ENCODE results near the gene CTSS.

CTSS gene

DNA sequence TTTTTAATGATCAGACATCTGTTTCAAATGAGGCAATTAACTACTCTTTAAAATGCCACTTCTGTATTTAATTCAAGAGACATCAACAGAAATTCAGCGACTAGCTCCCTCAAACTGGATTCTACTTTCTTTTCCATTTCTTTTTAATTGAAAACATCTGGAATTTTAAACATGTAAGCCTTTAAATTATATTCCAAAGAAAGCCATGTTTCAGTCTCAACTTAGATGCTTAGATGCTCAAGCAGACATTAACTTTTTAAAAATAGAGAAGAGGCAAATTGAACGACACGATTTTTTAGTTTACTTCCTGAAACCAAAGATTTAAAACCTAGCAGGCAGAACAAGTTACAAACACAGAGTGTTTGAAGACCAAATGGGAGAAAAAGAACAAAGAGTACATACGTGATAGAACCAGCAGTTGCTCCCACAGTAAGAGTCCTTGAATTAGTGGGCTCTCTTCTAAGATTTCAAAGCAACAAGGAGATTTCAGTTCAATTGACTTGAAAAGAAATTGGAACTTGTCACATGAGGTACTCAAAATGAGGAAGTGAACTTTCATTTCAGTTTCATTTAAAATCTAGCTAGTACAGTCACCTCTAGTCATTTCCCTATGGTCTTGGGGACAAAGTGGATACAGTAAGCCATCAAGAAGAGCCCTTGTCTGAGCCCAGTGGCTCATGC, at the start of gene CTSS:
CTSS (minus strand) TSS at position 483 of the 681 bp plus-strand sequence. CDS start 1,015 bp downstream, outside the sequence.
- Histone ChIP-seq H3K4me3 (ENCODE audit: low read depth in 1 of 5, low read length in 5 of 5) (peak within 1 kb of the TSS; percentile 52 to 77 (median 64)), H3K27ac (ENCODE audit: low read depth, low read length) (peak within 1 kb of the TSS; percentile 68), H3K9ac (ENCODE audit: low read length in 5 of 5) (peak within 1 kb of the TSS; percentile 62 to 92 (median 80))

DNA sequence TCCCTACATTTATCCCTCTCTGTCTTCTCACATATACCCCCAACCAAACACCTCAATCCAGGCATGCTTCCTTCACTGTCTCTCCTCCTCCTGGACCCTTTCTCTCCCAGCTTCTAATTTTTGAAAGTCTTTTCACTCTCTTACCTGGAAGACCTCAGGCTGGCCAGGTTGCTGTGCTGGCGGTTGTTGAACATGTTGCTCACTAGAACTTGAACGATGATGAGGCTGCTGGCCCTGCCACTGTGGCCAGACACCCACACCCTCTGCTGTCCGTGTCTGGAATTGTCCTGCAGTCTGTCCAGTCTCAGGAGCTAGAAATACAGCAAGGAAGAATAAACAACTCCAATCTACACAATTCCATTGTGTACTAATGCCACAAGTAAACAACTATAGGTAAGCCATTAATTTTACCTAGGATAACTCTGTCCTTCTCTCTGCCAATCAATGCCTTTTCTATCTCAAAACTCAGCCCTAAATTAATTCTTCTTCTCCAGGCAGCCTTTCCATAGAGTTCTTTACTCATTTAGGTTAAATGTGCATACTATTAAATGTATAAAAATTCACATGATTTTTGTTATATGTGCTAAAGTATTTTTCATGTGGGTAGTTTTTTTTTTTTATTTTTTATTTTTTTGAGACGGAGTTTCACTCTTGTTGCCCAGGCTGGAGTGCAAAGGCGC, 47.6 kb upstream of the CTSS start:
- Histone ChIP-seq H3K36me3 (ENCODE audit: control insufficient read depth in 5 of 5, insufficient read depth in 5 of 5, low read length in 5 of 5) (peaks cover 47 to 71% (median 62%) of the 10 kb centered on the region in 5 donors), H3K9ac (ENCODE audit: low read length in 5 of 5) (no peak overlapping the region), H3K4me3 (ENCODE audit: low read depth in 1 of 5, low read length in 5 of 5) (no peak overlapping the region), H3K27me3 (ENCODE audit: control insufficient read depth in 5 of 5, insufficient read depth in 4 of 5, low read length in 5 of 5) (no peaks in the 10 kb centered on the region), H3K4me1 (ENCODE audit: control insufficient read depth in 5 of 5, insufficient read depth in 5 of 5, low read length in 5 of 5) (peaks cover 0 to 11% (median 6%) of the 10 kb centered on the region in 5 donors), H3K27ac (ENCODE audit: low read depth, low read length) (peak overlapping the region; percentile 12), H3K9me3 (ENCODE audit: control insufficient read depth in 5 of 5, low read length in 5 of 5) (no peaks in the 10 kb centered on the region)

More for the DNA sequence above, at the start of gene CTSS:
- Histone ChIP-seq H3K9me3 (ENCODE audit: control insufficient read depth in 5 of 5, low read length in 5 of 5) (no peaks in the 10 kb centered on the region), H3K4me1 (ENCODE audit: control insufficient read depth in 5 of 5, insufficient read depth in 5 of 5, low read length in 5 of 5) (peaks cover 0 to 16% (median 7%) of the 10 kb centered on the region in 5 donors), H3K36me3 (ENCODE audit: control insufficient read depth in 5 of 5, insufficient read depth in 5 of 5, low read length in 5 of 5) (no peaks in the 10 kb centered on the region), H3K27me3 (ENCODE audit: control insufficient read depth in 5 of 5, insufficient read depth in 4 of 5, low read length in 5 of 5) (no peaks in the 10 kb centered on the region)

DNA sequence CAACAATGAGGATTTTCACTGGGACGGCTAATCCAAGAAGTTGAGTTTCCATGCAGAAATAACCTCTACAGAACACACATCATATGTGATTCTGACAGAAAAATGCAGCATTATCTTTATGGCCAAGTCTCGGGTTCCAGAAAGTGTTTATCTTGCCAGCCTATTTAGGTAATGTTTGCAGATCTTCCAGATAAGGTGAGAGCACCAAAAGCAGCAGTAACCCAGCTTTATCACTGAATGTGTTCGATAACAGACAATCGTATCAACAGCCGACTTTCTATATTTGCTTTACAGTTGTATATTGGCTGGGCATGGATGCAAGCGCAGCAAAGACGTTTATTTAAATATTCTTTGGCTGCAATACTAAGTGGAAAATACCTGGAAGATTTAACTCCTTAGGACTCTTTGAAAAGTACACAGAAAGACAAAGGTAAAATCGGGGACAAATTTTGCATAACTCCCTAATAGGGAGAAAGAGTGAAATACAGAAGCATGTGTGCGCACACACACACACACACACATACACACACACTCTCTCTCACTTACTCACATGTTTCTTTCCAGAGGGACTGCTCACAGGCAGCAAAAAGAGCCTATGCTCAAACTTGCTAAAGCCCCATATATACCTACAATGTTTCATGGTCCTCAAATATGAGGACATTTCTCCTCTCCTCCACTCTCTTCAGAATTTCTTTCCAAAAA, 45.5 kb upstream of the CTSS start:
- no peak overlapping the region for H3K27ac ChIP-seq (ENCODE audit: low read depth, low read length)
- H3K4me3 ChIP-seq (ENCODE audit: low read depth in 1 of 5, low read length in 5 of 5), result no peak overlapping the region
- peaks cover 34 to 52% (median 44%) of the 10 kb centered on the region in 5 donors for H3K36me3 ChIP-seq (ENCODE audit: control insufficient read depth in 5 of 5, insufficient read depth in 5 of 5, low read length in 5 of 5)
- no peaks in the 10 kb centered on the region for H3K9me3 ChIP-seq (ENCODE audit: control insufficient read depth in 5 of 5, low read length in 5 of 5)
- peaks cover 3 to 27% (median 18%) of the 10 kb centered on the region in 5 donors for H3K4me1 ChIP-seq (ENCODE audit: control insufficient read depth in 5 of 5, insufficient read depth in 5 of 5, low read length in 5 of 5)
- H3K27me3 ChIP-seq (ENCODE audit: control insufficient read depth in 5 of 5, insufficient read depth in 4 of 5, low read length in 5 of 5), result no peaks in the 10 kb centered on the region
- no peak overlapping the region for H3K9ac ChIP-seq (ENCODE audit: low read length in 5 of 5)

DNA sequence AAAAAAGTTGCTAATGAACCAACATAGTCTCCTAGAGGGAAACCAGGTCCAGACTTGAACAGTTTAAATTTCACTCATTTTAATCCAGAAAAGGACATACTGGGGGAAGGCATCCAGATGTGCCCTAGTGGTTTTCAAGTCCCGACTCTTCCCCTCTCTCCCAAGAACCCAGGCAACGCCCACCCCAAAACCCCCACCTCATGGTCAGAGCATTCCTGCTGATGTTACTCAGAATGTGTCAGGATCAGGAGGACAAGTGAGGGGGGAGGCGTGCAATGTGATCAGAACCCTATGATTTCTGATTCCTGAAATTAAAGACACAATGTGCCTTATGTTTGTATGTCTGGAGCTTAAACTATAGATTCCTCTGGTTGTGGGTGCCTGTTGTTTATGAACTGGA, 44.1 kb upstream of the CTSS start:
- no peaks in the 10 kb centered on the region for H3K9me3 ChIP-seq (ENCODE audit: control insufficient read depth in 5 of 5, low read length in 5 of 5)
- H3K27ac ChIP-seq (ENCODE audit: low read depth, low read length), result no peak overlapping the region
- peaks cover 31 to 42% (median 39%) of the 10 kb centered on the region in 5 donors for H3K36me3 ChIP-seq (ENCODE audit: control insufficient read depth in 5 of 5, insufficient read depth in 5 of 5, low read length in 5 of 5)
- H3K27me3 ChIP-seq (ENCODE audit: control insufficient read depth in 5 of 5, insufficient read depth in 4 of 5, low read length in 5 of 5), result no peaks in the 10 kb centered on the region
- H3K4me1 ChIP-seq (ENCODE audit: control insufficient read depth in 5 of 5, insufficient read depth in 5 of 5, low read length in 5 of 5), result peaks cover 3 to 29% (median 18%) of the 10 kb centered on the region in 5 donors
- no peak overlapping the region for H3K4me3 ChIP-seq (ENCODE audit: low read depth in 1 of 5, low read length in 5 of 5)
- no peak overlapping the region for H3K9ac ChIP-seq (ENCODE audit: low read length in 5 of 5)

DNA sequence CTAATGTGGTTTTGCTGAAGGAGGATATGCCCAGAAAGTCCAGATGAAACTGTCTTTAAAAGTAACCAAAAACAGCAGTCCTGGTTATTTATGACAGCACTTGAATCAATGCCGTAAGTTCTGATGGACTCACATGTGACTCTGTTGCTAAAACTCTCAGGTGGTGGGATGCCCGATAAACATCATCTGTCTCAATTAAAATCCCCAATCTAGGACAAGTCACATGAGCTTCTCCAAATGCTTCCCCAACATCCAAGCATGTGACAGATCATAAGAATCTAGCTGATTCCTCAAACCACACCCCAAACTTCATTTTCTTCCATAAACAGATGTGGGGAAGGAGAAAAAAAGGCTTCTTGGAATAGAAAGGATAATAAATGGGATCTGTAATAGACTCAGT, 43.3 kb upstream of the CTSS start:
- H3K4me3 ChIP-seq (ENCODE audit: low read depth in 1 of 5, low read length in 5 of 5), result peak overlapping the region in 2 of 5 donors; percentile 26 to 66
- no peaks in the 10 kb centered on the region for H3K27me3 ChIP-seq (ENCODE audit: control insufficient read depth in 5 of 5, insufficient read depth in 4 of 5, low read length in 5 of 5)
- H3K9ac ChIP-seq (ENCODE audit: low read length in 5 of 5), result peak overlapping the region in 1 of 5 donors; percentile 3
- peak overlapping the region; percentile 17 for H3K27ac ChIP-seq (ENCODE audit: low read depth, low read length)
- H3K4me1 ChIP-seq (ENCODE audit: control insufficient read depth in 5 of 5, insufficient read depth in 5 of 5, low read length in 5 of 5), result peaks cover 3 to 29% (median 18%) of the 10 kb centered on the region in 5 donors
- H3K9me3 ChIP-seq (ENCODE audit: control insufficient read depth in 5 of 5, low read length in 5 of 5), result no peaks in the 10 kb centered on the region
- H3K36me3 ChIP-seq (ENCODE audit: control insufficient read depth in 5 of 5, insufficient read depth in 5 of 5, low read length in 5 of 5), result peaks cover 30 to 38% (median 36%) of the 10 kb centered on the region in 5 donors

DNA sequence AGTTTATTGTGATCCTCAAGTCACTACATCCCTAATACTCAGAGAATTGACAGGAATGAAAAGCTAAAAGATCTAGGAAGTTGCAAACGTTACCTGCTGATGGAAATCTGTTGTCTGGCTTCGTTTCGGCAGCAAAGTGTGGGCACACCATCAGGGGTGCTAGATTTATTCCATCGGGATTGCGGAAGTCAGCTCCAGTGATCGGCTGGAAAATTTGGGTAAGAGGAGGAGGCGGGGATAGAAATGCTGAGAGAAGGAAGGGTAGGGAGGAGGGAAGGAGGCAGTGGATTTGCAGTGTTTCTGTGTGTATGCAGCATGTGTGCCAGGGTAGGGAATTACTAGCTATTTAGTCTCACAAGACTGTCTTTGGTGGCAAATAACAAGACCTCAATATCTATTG, 42.5 kb upstream of the CTSS start, which contains the start of gene CTSK:
CTSK (minus strand) TSS at position 140 of the 400 bp plus-strand sequence. CDS start 1,455 bp downstream, outside the sequence.
- peaks cover 3 to 29% (median 18%) of the 10 kb centered on the region in 5 donors for H3K4me1 ChIP-seq (ENCODE audit: control insufficient read depth in 5 of 5, insufficient read depth in 5 of 5, low read length in 5 of 5)
- peak within 1 kb of the TSS; percentile 18 for H3K27ac ChIP-seq (ENCODE audit: low read depth, low read length)
- H3K9me3 ChIP-seq (ENCODE audit: control insufficient read depth in 5 of 5, low read length in 5 of 5), result no peaks in the 10 kb centered on the region
- H3K36me3 ChIP-seq (ENCODE audit: control insufficient read depth in 5 of 5, insufficient read depth in 5 of 5, low read length in 5 of 5), result peaks cover 34 to 38% (median 34%) of the 10 kb centered on the region in 5 donors
- no peaks in the 10 kb centered on the region for H3K27me3 ChIP-seq (ENCODE audit: control insufficient read depth in 5 of 5, insufficient read depth in 4 of 5, low read length in 5 of 5)
- peak within 1 kb of the TSS; percentile 26 to 71 (median 57) for H3K4me3 ChIP-seq (ENCODE audit: low read depth in 1 of 5, low read length in 5 of 5)
- H3K9ac ChIP-seq (ENCODE audit: low read length in 5 of 5), result peak within 1 kb of the TSS; percentile 3 to 48 (median 37)

DNA sequence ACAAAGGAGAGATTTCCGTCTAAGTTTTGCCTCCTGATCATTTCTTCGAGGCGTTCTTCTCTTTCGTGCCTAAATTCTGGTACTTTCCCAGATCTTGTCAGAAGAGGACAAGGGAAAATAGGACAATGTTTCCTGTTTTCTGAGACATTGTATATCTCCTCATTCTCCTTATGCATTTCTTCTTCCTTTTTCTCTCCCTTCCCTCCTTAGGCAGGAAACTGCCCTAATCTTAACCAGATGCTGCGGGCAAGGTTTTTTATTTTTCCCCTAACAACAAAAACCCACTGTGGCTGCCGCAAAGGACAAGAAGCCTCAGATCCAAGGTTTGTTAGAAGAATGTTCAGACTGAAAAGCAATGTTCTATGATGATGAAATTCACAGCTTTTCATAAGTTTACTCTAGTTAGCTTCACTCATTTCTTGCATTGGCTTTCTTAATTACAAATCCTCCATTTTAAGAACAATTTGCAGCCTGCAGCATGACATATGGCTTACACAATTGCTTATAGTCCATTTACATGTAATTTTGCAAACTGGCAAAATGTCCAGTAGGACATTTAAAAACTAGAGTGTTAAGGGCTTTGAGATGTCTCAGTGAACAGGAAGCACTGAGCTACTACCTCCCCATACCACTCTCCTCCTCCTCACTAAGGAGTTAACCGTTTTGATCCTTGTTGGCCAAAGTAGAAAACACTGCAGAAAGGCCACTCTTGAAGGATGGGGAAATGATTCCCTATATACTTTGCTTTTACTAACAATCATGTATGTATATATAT, 41.9 kb upstream of the CTSS start:
- Histone ChIP-seq H3K36me3 (ENCODE audit: control insufficient read depth in 5 of 5, insufficient read depth in 5 of 5, low read length in 5 of 5) (peaks cover 27 to 34% (median 30%) of the 10 kb centered on the region in 5 donors), H3K9ac (ENCODE audit: low read length in 5 of 5) (peak overlapping the region in 4 of 5 donors; percentile 23 to 40 (median 35)), H3K4me3 (ENCODE audit: low read depth in 1 of 5, low read length in 5 of 5) (peak overlapping the region; percentile 26 to 71 (median 57)), H3K4me1 (ENCODE audit: control insufficient read depth in 5 of 5, insufficient read depth in 5 of 5, low read length in 5 of 5) (peaks cover 3 to 29% (median 18%) of the 10 kb centered on the region in 5 donors), H3K27ac (ENCODE audit: low read depth, low read length) (peak overlapping the region; percentile 18), H3K27me3 (ENCODE audit: control insufficient read depth in 5 of 5, insufficient read depth in 4 of 5, low read length in 5 of 5) (no peaks in the 10 kb centered on the region), H3K9me3 (ENCODE audit: control insufficient read depth in 5 of 5, low read length in 5 of 5) (no peaks in the 10 kb centered on the region)

DNA sequence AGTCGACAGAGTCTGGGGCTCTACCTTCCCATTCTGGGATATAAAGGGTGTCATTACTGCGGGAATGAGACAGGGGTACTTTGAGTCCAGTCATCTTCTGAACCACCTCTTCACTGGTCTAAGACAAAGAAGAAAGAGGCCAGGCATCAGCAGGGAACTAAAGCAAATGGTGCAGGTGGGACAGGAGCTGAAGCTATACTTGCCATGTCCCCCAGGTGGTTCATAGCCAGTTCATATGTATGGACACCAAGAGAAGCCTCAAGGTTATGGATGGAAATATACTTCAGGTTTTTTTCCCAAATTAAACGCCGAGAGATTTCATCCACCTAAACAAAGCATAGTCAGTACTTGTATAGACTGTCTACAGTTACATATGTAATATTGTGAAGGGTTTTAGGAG, 40.3 kb upstream of the CTSS start:
- H3K27ac ChIP-seq (ENCODE audit: low read depth, low read length), result no peak overlapping the region
- H3K9ac ChIP-seq (ENCODE audit: low read length in 5 of 5), result no peak overlapping the region
- H3K27me3 ChIP-seq (ENCODE audit: control insufficient read depth in 5 of 5, insufficient read depth in 4 of 5, low read length in 5 of 5), result no peaks in the 10 kb centered on the region
- no peak overlapping the region for H3K4me3 ChIP-seq (ENCODE audit: low read depth in 1 of 5, low read length in 5 of 5)
- no peaks in the 10 kb centered on the region for H3K9me3 ChIP-seq (ENCODE audit: control insufficient read depth in 5 of 5, low read length in 5 of 5)
- H3K4me1 ChIP-seq (ENCODE audit: control insufficient read depth in 5 of 5, insufficient read depth in 5 of 5, low read length in 5 of 5), result peaks cover 3 to 29% (median 18%) of the 10 kb centered on the region in 5 donors
- H3K36me3 ChIP-seq (ENCODE audit: control insufficient read depth in 5 of 5, insufficient read depth in 5 of 5, low read length in 5 of 5), result peaks cover 11 to 19% (median 15%) of the 10 kb centered on the region in 5 donors

DNA sequence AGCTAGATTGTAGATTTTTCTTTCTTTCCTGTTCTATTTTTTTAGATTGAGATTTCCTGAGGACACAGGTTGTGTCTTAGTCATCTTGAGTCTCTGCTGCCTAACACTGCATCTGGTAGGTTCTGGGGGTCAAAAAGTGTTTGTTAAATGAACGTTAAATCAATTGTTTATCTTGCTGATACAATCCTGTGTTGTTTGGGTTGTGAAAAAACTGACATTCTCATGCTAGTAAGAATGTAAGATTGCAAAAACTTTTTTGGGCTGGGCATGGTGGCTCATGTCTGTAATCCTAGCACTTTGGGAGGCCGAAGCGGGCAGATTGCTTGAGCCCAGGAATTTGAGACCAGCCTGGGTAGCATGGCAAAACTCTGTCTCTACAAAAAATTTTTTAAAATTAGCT, 39.1 kb upstream of the CTSS start:
- Histone ChIP-seq H3K4me1 (ENCODE audit: control insufficient read depth in 5 of 5, insufficient read depth in 5 of 5, low read length in 5 of 5) (peaks cover 3 to 29% (median 18%) of the 10 kb centered on the region in 5 donors), H3K9ac (ENCODE audit: low read length in 5 of 5) (no peak overlapping the region), H3K4me3 (ENCODE audit: low read depth in 1 of 5, low read length in 5 of 5) (no peak overlapping the region), H3K36me3 (ENCODE audit: control insufficient read depth in 5 of 5, insufficient read depth in 5 of 5, low read length in 5 of 5) (peaks cover 7 to 23% (median 15%) of the 10 kb centered on the region in 5 donors), H3K27me3 (ENCODE audit: control insufficient read depth in 5 of 5, insufficient read depth in 4 of 5, low read length in 5 of 5) (no peaks in the 10 kb centered on the region), H3K27ac (ENCODE audit: low read depth, low read length) (no peak overlapping the region), H3K9me3 (ENCODE audit: control insufficient read depth in 5 of 5, low read length in 5 of 5) (no peaks in the 10 kb centered on the region)
